Neuronal stem cell (in vitro differentiated cells): ENCODE data around the gene CARD16.

Source experiments
- DNase-seq: peaks from one replicate; pipeline ENCODE4 v3.0.0-alpha.2; 2013; ENCODE audit warnings: low spot score
- H2AFZ ChIP-seq: one replicate; pipeline ENCODE4 v1.6.1; 2013; ENCODE audit warnings: mild to moderate bottlenecking, low read length, inconsistent platforms
- H2AK5ac ChIP-seq: 2 replicates; pipeline ENCODE4 v1.6.1; 2013; ENCODE audit warnings: low read depth, mild to moderate bottlenecking, inconsistent platforms, low read length, moderate library complexity, mixed read lengths
- H2BK120ac ChIP-seq: 2 replicates; pipeline ENCODE4 v1.6.1; 2013; ENCODE audit warnings: low read depth, mild to moderate bottlenecking, inconsistent platforms, low read length, moderate library complexity, mixed read lengths
- H2BK12ac ChIP-seq: one replicate; pipeline ENCODE4 v1.6.1; 2013; ENCODE audit warnings: low read length, inconsistent platforms
- H2BK15ac ChIP-seq: 2 replicates; pipeline ENCODE4 v1.6.1; 2013; ENCODE audit warnings: mild to moderate bottlenecking, low read length, inconsistent platforms, mixed read lengths
- H2BK5ac ChIP-seq: one replicate; pipeline ENCODE4 v1.6.1; 2013; ENCODE audit warnings: inconsistent platforms, mild to moderate bottlenecking, low read length, moderate library complexity
- H3K14ac ChIP-seq: one replicate; pipeline ENCODE4 v1.6.1; 2013; ENCODE audit warnings: low read length, inconsistent platforms
- H3K18ac ChIP-seq: 2 replicates; pipeline ENCODE4 v1.6.1; 2013; ENCODE audit warnings: low read length, inconsistent platforms
- H3K23ac ChIP-seq: 2 replicates; pipeline ENCODE4 v1.6.1; 2013; ENCODE audit warnings: low read depth, mild to moderate bottlenecking, mixed read lengths, low read length, inconsistent platforms; ENCODE audit not compliant: poor library complexity
- H3K27ac ChIP-seq: replicated peaks from 3 replicates; pipeline ENCODE4 v1.5.1; 2013; ENCODE audit warnings: low read length, inconsistent platforms
- H3K27me3 ChIP-seq, 3 experiments: 2 replicates each; pipeline ENCODE4 v1.6.1; 2013; ENCODE audit warnings: low read length in 3 of 3, mild to moderate bottlenecking in 2 of 3, inconsistent platforms in 1 of 3, low read depth in 1 of 3, mixed read lengths in 1 of 3, moderate library complexity in 1 of 3; ENCODE audit not compliant: control insufficient read depth in 3 of 3, insufficient read depth in 3 of 3
- H3K36me3 ChIP-seq, 2 donors: replicated peaks in 1 of 2; 2 replicates each; pipeline ENCODE4 v1.6.1; 2013; ENCODE audit warnings: low read length in 2 of 2; ENCODE audit not compliant: control insufficient read depth in 2 of 2, insufficient read depth in 2 of 2
- H3K4ac ChIP-seq: 2 replicates; pipeline ENCODE4 v1.6.1; 2013; ENCODE audit warnings: inconsistent platforms, mild to moderate bottlenecking, low read length, moderate library complexity
- H3K4me1 ChIP-seq, 2 donors: 1 replicate in 1 of 2; 2 replicates in 1 of 2; pipeline ENCODE4 v1.6.1; 2013; ENCODE audit warnings: low read length in 2 of 2, low read depth in 1 of 2; ENCODE audit not compliant: control insufficient read depth in 2 of 2, insufficient read depth in 1 of 2
- H3K4me2 ChIP-seq: one replicate; pipeline ENCODE4 v1.6.1; 2013; ENCODE audit warnings: mild to moderate bottlenecking, low read length, inconsistent platforms; ENCODE audit not compliant: insufficient read depth, poor library complexity, severe bottlenecking
- H3K4me3 ChIP-seq, 2 donors: 2 replicates each; pipeline ENCODE4 v1.5.1; 2013; ENCODE audit warnings: low read length in 2 of 2, mild to moderate bottlenecking in 2 of 2, inconsistent platforms in 1 of 2, moderate library complexity in 1 of 2
- H3K79me1 ChIP-seq: one replicate; pipeline ENCODE4 v1.6.1; 2013; ENCODE audit warnings: low read depth, mild to moderate bottlenecking, inconsistent platforms, low read length, moderate library complexity
- H3K9ac ChIP-seq: one replicate; pipeline ENCODE4 v1.6.1; 2013; ENCODE audit warnings: mild to moderate bottlenecking, low read depth, low read length, inconsistent platforms; ENCODE audit not compliant: poor library complexity
- H3K9me3 ChIP-seq, 2 donors: replicated peaks in 1 of 2; 2 replicates each; pipeline versions ENCODE3 to v1.6.1; 2013; ENCODE audit warnings: low read length in 2 of 2, mild to moderate bottlenecking in 2 of 2, inconsistent platforms in 1 of 2, low read depth in 1 of 2, mixed read lengths in 1 of 2, moderate library complexity in 1 of 2; ENCODE audit not compliant: control insufficient read depth in 2 of 2, insufficient read depth in 1 of 2
- H4K8ac ChIP-seq: one replicate; pipeline ENCODE4 v1.6.1; 2013; ENCODE audit warnings: low read depth, mild to moderate bottlenecking, inconsistent platforms, low read length, moderate library complexity
- H4K91ac ChIP-seq: one replicate; pipeline ENCODE4 v1.6.1; 2013; ENCODE audit warnings: low read length, low read depth, mild to moderate bottlenecking, inconsistent platforms; ENCODE audit not compliant: poor library complexity
- WGBS, 2 donors: extraction: QIAGEN DNeasy Blood & Tissue Kit; methylation state at CpG; one replicate each; pipeline ENCODE4 v1.1.7; 2013; ENCODE audit warnings: missing lambda C conversion rate in 2 of 2, mixed read lengths in 1 of 2; ENCODE audit not compliant: insufficient read length in 2 of 2, insufficient replicate concordance in 1 of 2; ENCODE audit errors: extremely low coverage in 2 of 2; 5-methylcytosine and 5-hydroxymethylcytosine counted together

CARD16 gene

DNA sequence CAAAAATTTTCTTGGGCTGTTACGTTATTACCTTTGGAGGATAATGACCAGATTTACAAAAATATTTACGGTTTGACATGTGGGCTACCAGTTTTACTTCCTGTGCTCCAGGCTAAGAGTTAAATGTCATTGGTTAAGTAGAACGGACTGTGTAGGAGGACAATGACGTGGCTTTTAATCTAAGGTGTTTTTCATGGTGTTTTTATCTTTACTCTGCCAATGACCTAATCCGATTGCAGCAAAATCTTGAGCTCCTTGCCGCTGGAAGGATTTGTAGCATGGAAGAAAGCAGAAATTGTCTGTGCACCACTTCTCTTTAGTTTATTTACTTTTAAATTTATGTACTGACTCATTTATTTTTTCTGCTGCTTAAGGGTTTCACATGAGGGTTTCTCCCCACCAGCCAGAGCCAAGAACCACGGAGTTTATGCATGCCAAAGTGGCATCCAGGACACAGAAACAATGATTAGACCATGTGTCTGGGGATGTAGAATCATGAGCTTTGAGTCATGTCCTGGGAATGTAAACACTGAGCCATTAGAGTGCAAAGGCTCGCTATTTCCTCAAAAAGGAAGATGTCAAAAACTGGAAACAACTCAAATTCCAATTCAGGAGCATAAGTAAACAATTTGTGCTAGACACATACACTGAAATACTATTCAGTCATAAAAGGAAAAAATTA, 1.9 kb upstream of the CARD16 start:
- Histone ChIP-seq H3K4me3 (no peak overlapping the region), H3K27ac (no peak overlapping the region)
- WGBS, 2 donors, result no CpG with 5 or more reads among the region's 8 CpGs

DNA sequence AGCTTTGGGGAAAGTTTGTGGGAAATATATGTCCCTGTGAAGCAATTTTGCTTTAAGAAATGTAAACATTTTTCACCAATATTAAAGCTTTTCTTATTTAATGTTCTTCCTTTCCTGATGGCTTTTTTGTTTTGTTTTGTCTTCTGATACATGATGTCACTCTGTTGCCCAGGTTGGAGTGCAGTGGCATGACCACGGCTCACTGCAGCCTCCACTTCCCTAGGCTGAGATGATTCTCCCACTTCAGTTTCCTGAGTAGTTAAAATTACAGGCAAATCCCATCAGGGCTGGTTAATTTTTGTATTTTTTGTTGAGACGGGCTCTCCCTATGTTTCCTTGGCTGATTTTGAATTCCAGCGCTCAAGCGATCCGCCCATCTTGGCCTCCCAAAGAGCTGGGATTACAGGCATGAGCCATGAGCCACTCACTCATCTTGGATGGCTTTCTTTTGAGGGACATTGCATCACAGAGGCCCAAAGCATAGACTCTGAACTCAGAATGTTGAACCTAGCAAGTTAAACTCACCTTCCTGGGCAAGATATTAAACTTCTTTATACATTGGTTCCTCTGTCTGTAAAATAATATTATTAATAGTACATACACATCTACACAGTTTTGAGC, 651 bp upstream of the CARD16 start:
- Histone ChIP-seq H2BK5ac (no peak overlapping the region), H3K79me1 (no peaks in the 10 kb centered on the region), H3K4me1 (peaks cover 0 to 9% of the 10 kb centered on the region in 2 donors), H3K9me3 (no peaks in the 10 kb centered on the region), H3K18ac (no peak overlapping the region), H3K9ac (no peak overlapping the region), H2BK15ac (no peak overlapping the region), H3K4me3 (no peak overlapping the region), H3K27ac (no peak overlapping the region), H3K23ac (no peak overlapping the region), H2AK5ac (no peak overlapping the region), H3K27me3 (no peaks in the 10 kb centered on the region), H4K91ac (no peak overlapping the region), H3K4ac (no peak overlapping the region), H3K36me3 (no peaks in the 10 kb centered on the region), H2BK120ac (no peak overlapping the region), H4K8ac (no peak overlapping the region), H2BK12ac (no peak overlapping the region), H2AFZ (peak overlapping the region; percentile 24), H3K4me2 (no peak overlapping the region), H3K14ac (no peak overlapping the region)
- no peak for DNase-seq
- no CpG with 5 or more reads among the region's 5 CpGs for WGBS, 2 donors

More for the DNA sequence above, 1.9 kb upstream of the CARD16 start:
- H3K9me3 ChIP-seq, result no peaks in the 10 kb centered on the region
- no peak overlapping the region for H3K4me2 ChIP-seq
- no peak overlapping the region for H3K4ac ChIP-seq
- no peak overlapping the region for H2BK15ac ChIP-seq
- no peak overlapping the region for H3K18ac ChIP-seq
- H4K91ac ChIP-seq, result no peak overlapping the region
- no peak overlapping the region for H2AK5ac ChIP-seq
- H2BK5ac ChIP-seq, result no peak overlapping the region
- H4K8ac ChIP-seq, result no peak overlapping the region
- H2AFZ ChIP-seq, result peak overlapping the region; percentile 84
- H3K4me1 ChIP-seq, result peaks cover 0 to 9% of the 10 kb centered on the region in 2 donors
- no peaks in the 10 kb centered on the region for H3K27me3 ChIP-seq
- H3K9ac ChIP-seq, result no peak overlapping the region
- H2BK12ac ChIP-seq, result no peak overlapping the region
- H3K23ac ChIP-seq, result no peak overlapping the region
- no peak overlapping the region for H2BK120ac ChIP-seq
- no peaks in the 10 kb centered on the region for H3K79me1 ChIP-seq
- DNase-seq, result no peak
- no peaks in the 10 kb centered on the region for H3K36me3 ChIP-seq
- H3K14ac ChIP-seq, result no peak overlapping the region

DNA sequence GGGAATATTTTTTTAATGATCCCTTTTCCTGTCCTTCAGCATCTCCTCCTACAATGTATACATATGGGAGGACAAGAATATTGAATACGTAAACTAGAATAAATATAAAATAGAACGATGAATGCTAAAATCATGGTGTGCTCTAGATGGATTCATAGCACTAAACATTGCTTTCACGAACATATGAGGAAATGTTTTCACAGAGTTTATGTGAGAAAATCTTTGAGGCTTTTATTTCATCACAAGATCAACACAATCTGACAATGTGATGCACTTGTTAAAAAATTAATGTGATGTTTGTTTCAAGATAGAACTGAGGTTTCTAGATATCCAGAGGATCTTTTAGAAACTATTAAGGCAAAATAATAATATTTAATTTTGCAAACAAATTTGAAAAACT, 3.0 kb downstream of the CARD16 start:
- WGBS, 2 donors, result no CpG with 5 or more reads among the region's 3 CpGs
- Histone ChIP-seq H3K27ac (no peak overlapping the region), H3K18ac (no peak overlapping the region)

DNA sequence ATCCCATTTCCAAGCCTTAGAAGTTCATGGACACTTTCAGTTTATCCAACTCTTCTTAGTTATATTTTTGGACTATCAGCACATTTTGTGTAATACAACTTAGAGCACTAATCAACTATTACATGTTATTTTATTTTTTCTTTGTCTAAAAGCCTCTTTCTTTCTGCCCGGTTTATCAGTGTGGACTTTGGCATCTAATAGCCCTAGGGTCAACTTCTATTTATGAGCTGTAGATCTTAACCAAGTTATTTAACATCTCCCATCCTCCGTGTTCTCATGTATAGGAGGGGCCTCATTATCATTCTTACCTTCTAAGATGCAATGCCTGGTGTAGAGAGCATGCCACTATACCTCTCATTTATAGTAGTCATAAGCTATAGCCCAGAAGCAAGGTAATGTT, 4.4 kb downstream of the CARD16 start:
- Histone ChIP-seq H3K4ac (no peak overlapping the region), H3K27ac (no peak overlapping the region), H2BK5ac (no peak overlapping the region), H2BK15ac (no peak overlapping the region), H3K4me1 (no peaks in the 10 kb centered on the region), H2BK120ac (no peak overlapping the region), H3K27me3 (no peaks in the 10 kb centered on the region), H2BK12ac (no peak overlapping the region), H3K9me3 (no peaks in the 10 kb centered on the region), H3K4me2 (no peak overlapping the region), H3K79me1 (no peaks in the 10 kb centered on the region), H3K14ac (no peak overlapping the region), H2AFZ (no peak overlapping the region), H3K9ac (no peak overlapping the region), H3K4me3 (no peak overlapping the region), H3K36me3 (no peaks in the 10 kb centered on the region), H3K18ac (no peak overlapping the region), H2AK5ac (no peak overlapping the region), H4K8ac (no peak overlapping the region), H3K23ac (no peak overlapping the region), H4K91ac (no peak overlapping the region)
- WGBS, 2 donors, result no CpG with 5 or more reads among the region's 2 CpGs
- DNase-seq, result no peak

More for the DNA sequence above, 3.0 kb downstream of the CARD16 start:
- Histone ChIP-seq H3K23ac (no peak overlapping the region), H3K4me3 (no peak overlapping the region), H4K8ac (no peak overlapping the region), H3K9ac (no peak overlapping the region), H2BK120ac (no peak overlapping the region), H2BK12ac (no peak overlapping the region), H2AFZ (no peak overlapping the region), H3K4me2 (no peak overlapping the region), H4K91ac (no peak overlapping the region), H3K36me3 (no peaks in the 10 kb centered on the region), H3K79me1 (no peaks in the 10 kb centered on the region), H3K14ac (no peak overlapping the region), H3K4ac (no peak overlapping the region), H2BK5ac (no peak overlapping the region), H3K27me3 (no peaks in the 10 kb centered on the region), H2BK15ac (no peak overlapping the region), H3K4me1 (peaks cover 0 to 4% of the 10 kb centered on the region in 2 donors), H2AK5ac (no peak overlapping the region), H3K9me3 (no peaks in the 10 kb centered on the region)
- DNase-seq, result no peak
